Neural cell (in vitro differentiated cells): ENCODE data around the gene UMAD1.

Experiments
- CTCF ChIP-seq: fragments of 450-650 bp; IDR thresholded peaks from 2 replicates; pipeline ENCODE4 v1.5.1; 2014; ENCODE audit warnings: antibody characterized with exemption, mild to moderate bottlenecking, moderate library complexity; ENCODE audit not compliant: poor library complexity, severe bottlenecking
- EP300 ChIP-seq: fragments of 450-650 bp; conservative IDR thresholded peaks from 2 replicates; pipeline ENCODE4 v1.6.1; 2014; ENCODE audit warnings: antibody characterized with exemption, mild to moderate bottlenecking, moderate library complexity; ENCODE audit not compliant: poor library complexity, severe bottlenecking
- EZH2 ChIP-seq: fragments of 200-600, 300-800 bp; shearing (Covaris generic), sonication (generic); IDR thresholded peaks from 2 replicates; pipeline ENCODE4 v1.6.1; 2014; ENCODE audit warnings: antibody characterized with exemption, low read length, borderline replicate concordance, mild to moderate bottlenecking; ENCODE audit not compliant: insufficient read depth, poor library complexity, severe bottlenecking
- MXI1 ChIP-seq: fragments of 450-650 bp; conservative IDR thresholded peaks from 2 replicates; pipeline ENCODE4 v1.6.1; 2014; ENCODE audit warnings: antibody characterized with exemption, mild to moderate bottlenecking; ENCODE audit not compliant: poor library complexity, severe bottlenecking
- POLR2AphosphoS5 ChIP-seq: IDR thresholded peaks from 2 replicates; pipeline ENCODE4 v1.6.1; 2012
- RAD21 ChIP-seq: fragments of 450-650 bp; conservative IDR thresholded peaks from 2 replicates; pipeline ENCODE4 v1.6.1; 2014; ENCODE audit warnings: antibody characterized with exemption, mild to moderate bottlenecking, moderate library complexity
- SMC3 ChIP-seq: fragments of 450-650 bp; conservative IDR thresholded peaks from 2 replicates; pipeline ENCODE4 v1.6.1; 2014; ENCODE audit warnings: antibody characterized with exemption, mild to moderate bottlenecking, moderate library complexity; ENCODE audit not compliant: poor library complexity

GRCh38 chr7:7820939-7821338 is 180.4 kb downstream of the UMAD1 start:
- TF ChIP-seq CTCF: no peak
- no peak for TF ChIP-seq POLR2AphosphoS5
- no peak for TF ChIP-seq SMC3
- TF ChIP-seq RAD21: no peak
- no peak for TF ChIP-seq MXI1
- no peak for TF ChIP-seq EP300
- no peak for TF ChIP-seq EZH2
